ENCODE measurements around the gene PSMC5. TPM values are rescaled to one million over a fixed set of nuclear protein-coding genes. Genes with fewer than 3 reads are reported as not detected.

Gene PSMC5
- total and polyA plus RNA-seq, 2 donors (not counting 3 experiments of a cell fraction or from before 2014, with no cell fraction given) = 179 to 236 TPM

DNA sequence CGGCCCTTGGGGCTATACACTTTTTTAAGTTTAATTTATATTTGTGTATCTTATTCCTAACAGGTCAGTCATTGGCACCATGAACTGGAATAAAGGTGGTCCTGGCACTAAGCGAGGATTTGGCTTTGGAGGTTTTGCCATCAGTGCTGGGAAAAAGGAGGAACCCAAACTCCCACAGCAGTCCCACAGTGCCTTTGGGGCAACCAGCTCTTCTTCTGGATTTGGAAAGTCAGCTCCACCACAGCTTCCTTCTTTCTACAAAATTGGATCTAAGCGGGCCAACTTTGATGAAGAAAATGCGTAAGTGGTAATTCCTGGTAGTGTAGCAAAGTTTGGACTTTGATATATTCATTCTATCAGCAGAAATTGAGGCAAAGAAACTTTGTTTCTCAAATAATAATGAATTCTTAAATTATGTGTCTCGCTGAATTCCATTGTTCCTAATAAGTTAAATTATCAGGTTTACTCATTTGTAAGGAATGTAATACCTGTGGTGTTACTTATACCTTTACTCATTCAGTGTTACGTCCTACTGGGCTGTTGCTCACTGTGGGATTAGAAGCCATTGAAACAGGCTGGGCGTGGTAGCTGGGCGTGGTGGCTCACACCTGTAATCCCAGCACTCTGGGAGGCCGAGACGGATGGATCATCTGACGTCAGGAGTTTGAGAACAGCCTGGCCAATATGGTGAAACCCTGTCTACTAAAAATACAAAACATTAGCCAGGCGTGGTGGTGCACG lies 40.1 kb upstream of the PSMC5 start:
- Histone ChIP-seq H3K36me3 (ENCODE audit: control insufficient read depth in 2 of 2, extremely low read depth in 1 of 2, insufficient read depth in 2 of 2, low read length in 2 of 2) (peaks cover 9 to 12% of the 10 kb centered on the region in 2 experiments), H3K4me2 (ENCODE audit: insufficient read depth, low read length) (no peak overlapping the region), H3K79me2 (ENCODE audit: control insufficient read depth, insufficient read depth, low read length) (peaks cover 65% of the 10 kb centered on the region), H2AFZ (ENCODE audit: low read depth, low read length) (no peak overlapping the region), H4K20me1 (replicated peaks; ENCODE audit: control insufficient read depth, extremely low read depth, insufficient read depth, low read length) (peaks cover 8% of the 10 kb centered on the region), H3K27me3 (ENCODE audit: control insufficient read depth in 2 of 2, insufficient read depth in 2 of 2, low read length in 2 of 2) (no peaks in the 10 kb centered on the region), H3K9me3 (replicated peaks; ENCODE audit: control insufficient read depth, insufficient read depth, low read length) (no peaks in the 10 kb centered on the region), H3K9ac (replicated peaks; ENCODE audit: extremely low read depth, insufficient read depth, low read length) (no peak overlapping the region), H3K4me1 (ENCODE audit: control insufficient read depth, extremely low read depth, insufficient read depth, low read length) (peaks cover 4% of the 10 kb centered on the region), H3K9me1 (replicated peaks; ENCODE audit: control insufficient read depth, extremely low read depth, insufficient read depth, low read length) (no peaks in the 10 kb centered on the region), H3K4me3 (replicated peaks in 1 of 3; ENCODE audit: insufficient read depth in 1 of 3, low read depth in 1 of 3, low read length in 3 of 3) (no peak overlapping the region), H3K27ac (ENCODE audit: insufficient read depth, low read depth, low read length) (no peak overlapping the region)
- TF ChIP-seq, protein P1, sequence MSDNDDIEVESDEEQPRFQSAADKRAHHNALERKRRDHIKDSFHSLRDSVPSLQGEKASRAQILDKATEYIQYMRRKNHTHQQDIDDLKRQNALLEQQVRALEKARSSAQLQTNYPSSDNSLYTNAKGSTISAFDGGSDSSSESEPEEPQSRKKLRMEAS (IDR thresholded peaks at IDR 0.05; ENCODE audit: insufficient read depth, insufficient read length) = no peak
- TF ChIP-seq GATA2 (IDR thresholded peaks at IDR 0.05; ENCODE audit: insufficient read depth, insufficient read length, low read depth, low read length) (no peak), JUN (IDR thresholded peaks at IDR 0.05; ENCODE audit: borderline replicate concordance, insufficient read depth, insufficient read length, low read depth) (no peak), POLR2AphosphoS5 (IDR thresholded peaks at IDR 0.05; ENCODE audit: insufficient read depth, low read depth, low read length) (no peak), MYC (IDR thresholded peaks at IDR 0.05; ENCODE audit: low read depth, low read length) (no peak), FOS (IDR thresholded peaks at IDR 0.05; ENCODE audit: borderline replicate concordance, insufficient read depth, low read length) (no peak), POLR2A (IDR thresholded peaks at IDR 0.05; ENCODE audit: low read depth, low read length) (no peak), EZH2 (IDR thresholded peaks at IDR 0.05; ENCODE audit: borderline replicate concordance, low read depth, low read length, severe bottlenecking) (no peak)
- TF ChIP-seq, protein P2, sequence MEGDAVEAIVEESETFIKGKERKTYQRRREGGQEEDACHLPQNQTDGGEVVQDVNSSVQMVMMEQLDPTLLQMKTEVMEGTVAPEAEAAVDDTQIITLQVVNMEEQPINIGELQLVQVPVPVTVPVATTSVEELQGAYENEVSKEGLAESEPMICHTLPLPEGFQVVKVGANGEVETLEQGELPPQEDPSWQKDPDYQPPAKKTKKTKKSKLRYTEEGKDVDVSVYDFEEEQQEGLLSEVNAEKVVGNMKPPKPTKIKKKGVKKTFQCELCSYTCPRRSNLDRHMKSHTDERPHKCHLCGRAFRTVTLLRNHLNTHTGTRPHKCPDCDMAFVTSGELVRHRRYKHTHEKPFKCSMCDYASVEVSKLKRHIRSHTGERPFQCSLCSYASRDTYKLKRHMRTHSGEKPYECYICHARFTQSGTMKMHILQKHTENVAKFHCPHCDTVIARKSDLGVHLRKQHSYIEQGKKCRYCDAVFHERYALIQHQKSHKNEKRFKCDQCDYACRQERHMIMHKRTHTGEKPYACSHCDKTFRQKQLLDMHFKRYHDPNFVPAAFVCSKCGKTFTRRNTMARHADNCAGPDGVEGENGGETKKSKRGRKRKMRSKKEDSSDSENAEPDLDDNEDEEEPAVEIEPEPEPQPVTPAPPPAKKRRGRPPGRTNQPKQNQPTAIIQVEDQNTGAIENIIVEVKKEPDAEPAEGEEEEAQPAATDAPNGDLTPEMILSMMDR (IDR thresholded peaks at IDR 0.05; ENCODE audit: extremely low read depth in 1 of 2, insufficient read depth in 1 of 2, low read depth in 1 of 2, low read length in 2 of 2) = no peak
- CTCF ChIA-PET = interaction anchor here (1.3 kb wide), 1 partner anchor 361 kb away, joined by 5 read pairs; no protein-coding TSS in a partner anchor
- BruUV-seq (replicated peaks) = no TSS peak
- dilution Hi-C loops (cut with MboI; ENCODE audit: extremely low pct_ligation_motif_present, low sequenced_read_pairs) (no loop called here), intact Hi-C loops (cut with micrococcal nuclease) (no loop called here)
- DNase-seq (ENCODE audit: low read depth, low spot score) = no peak
- POLR2A ChIA-PET = no interaction called here
- no peak for FAIRE-seq
